Stomach (tissue), 4 donors: ENCODE data around the gene RBM8A.

ENCODE experiments used
- POLR2AphosphoS5 ChIP-seq, 3 donors: sonication (generic); formaldehyde crosslinking; IDR thresholded peaks; one replicate each; pipeline ENCODE4 v1.6.1; 2016; ENCODE audit warnings: antibody characterized with exemption in 3 of 3
- TF ChIP-seq, protein P1 (sequence below), 7 experiments: fragments of 450-650 bp in 4 of 7; fragments of 200-600 bp in 3 of 7; sonication (generic) in 3 of 7; IDR thresholded peaks; one replicate each; pipeline ENCODE4 v1.5.1; 2016 to 2019; ENCODE audit warnings: antibody characterized with exemption in 7 of 7, control low read depth in 2 of 7, mild to moderate bottlenecking in 1 of 7

DNA sequence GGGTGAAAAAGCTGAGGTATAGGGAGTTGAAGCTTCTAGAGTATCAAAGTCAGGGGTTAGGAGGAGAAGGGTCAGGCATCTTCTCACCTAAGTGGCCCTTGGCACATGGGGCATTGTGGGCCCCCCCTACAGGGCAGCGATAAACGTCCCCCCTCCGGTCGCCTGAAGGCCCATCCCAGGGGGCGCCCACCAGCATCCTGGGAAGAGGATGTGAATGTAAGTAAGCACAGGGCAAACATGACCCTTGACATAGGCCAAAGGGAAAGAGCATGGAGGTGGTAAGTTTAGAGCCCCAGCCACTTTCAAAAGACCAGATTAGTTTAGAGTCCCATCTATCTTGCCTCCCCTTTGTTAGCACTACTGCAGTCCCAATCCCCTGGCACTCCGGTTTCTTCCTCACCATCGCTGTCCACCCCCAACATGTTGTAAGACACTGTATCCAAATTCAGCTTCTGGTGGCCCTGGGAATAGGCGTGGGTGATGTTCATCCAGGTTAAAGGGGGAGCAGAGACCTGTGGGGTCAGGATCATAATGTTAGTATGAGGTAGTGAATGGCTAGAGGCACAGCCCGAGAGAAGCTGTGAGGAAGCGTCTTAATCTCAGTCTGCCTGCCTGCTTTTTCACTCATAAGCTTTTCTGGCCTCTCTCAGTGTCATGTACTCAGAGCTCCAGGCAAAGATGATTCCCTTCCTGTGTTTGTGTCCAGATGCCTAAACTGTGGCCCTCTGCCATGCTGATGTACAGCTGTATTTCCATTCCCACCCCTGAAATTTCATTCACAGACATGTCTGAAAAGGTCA, 20.1 kb downstream of the RBM8A start:
- no peak for TF ChIP-seq POLR2AphosphoS5 (IDR thresholded peaks at IDR 0.05)
- TF ChIP-seq, protein P1, sequence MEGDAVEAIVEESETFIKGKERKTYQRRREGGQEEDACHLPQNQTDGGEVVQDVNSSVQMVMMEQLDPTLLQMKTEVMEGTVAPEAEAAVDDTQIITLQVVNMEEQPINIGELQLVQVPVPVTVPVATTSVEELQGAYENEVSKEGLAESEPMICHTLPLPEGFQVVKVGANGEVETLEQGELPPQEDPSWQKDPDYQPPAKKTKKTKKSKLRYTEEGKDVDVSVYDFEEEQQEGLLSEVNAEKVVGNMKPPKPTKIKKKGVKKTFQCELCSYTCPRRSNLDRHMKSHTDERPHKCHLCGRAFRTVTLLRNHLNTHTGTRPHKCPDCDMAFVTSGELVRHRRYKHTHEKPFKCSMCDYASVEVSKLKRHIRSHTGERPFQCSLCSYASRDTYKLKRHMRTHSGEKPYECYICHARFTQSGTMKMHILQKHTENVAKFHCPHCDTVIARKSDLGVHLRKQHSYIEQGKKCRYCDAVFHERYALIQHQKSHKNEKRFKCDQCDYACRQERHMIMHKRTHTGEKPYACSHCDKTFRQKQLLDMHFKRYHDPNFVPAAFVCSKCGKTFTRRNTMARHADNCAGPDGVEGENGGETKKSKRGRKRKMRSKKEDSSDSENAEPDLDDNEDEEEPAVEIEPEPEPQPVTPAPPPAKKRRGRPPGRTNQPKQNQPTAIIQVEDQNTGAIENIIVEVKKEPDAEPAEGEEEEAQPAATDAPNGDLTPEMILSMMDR (IDR thresholded peaks at IDR 0.05) = no peak
